Activated T-cell treated with anti-CD3 and anti-CD28 coated beads, Interleukin-2, amount 50 U/mL, for 48 hours (primary cell): ENCODE measurements around the gene CDA.

Experiments used
- DNase-seq, 2 experiments: peaks; one replicate each; pipeline ENCODE4 v3.0.0-alpha.2; 2020

Gene CDA

GRCh38 chr1:20654104-20654690 lies 65.3 kb downstream of the CDA start:
- no peak for DNase-seq

- no peak for DNase-seq
Observed at GRCh38 chr1:20657024-20657423, 68.1 kb downstream of the CDA start.

- no peak for DNase-seq
Observed at GRCh38 chr1:20658166-20658915, 69.4 kb downstream of the CDA start.

GRCh38 chr1:20660363-20660762 lies 71.5 kb downstream of the CDA start:
- no peak for DNase-seq

GRCh38 chr1:20660847-20661206 lies 71.9 kb downstream of the CDA start:
- no peak for DNase-seq

- peak; percentile 95 for DNase-seq
Observed at GRCh38 chr1:20661207-20662109, 72.6 kb downstream of the CDA start, which contains the start of gene DDOST. Gene DDOST (minus strand): TSS chr1:20661369. CDS start chr1:20661350, 19 bp downstream.

GRCh38 chr1:20662110-20662475 lies 73.2 kb downstream of the CDA start:
- DNase-seq = no peak

GRCh38 chr1:20663365-20663764 lies 74.5 kb downstream of the CDA start:
- DNase-seq = no peak

- DNase-seq = no peak
Observed at GRCh38 chr1:20663969-20664715, 75.2 kb downstream of the CDA start.

- DNase-seq = no peak
Observed at GRCh38 chr1:20665726-20666125, 76.8 kb downstream of the CDA start.

GRCh38 chr1:20666146-20666545 lies 77.2 kb downstream of the CDA start:
- DNase-seq = no peak

- no peak for DNase-seq
Observed at GRCh38 chr1:20666804-20667203, 77.9 kb downstream of the CDA start.
